NCI-H2029 treated with DMSO at 0.1 percent for 48 hours (cell line): ENCODE data around the gene CTNND1.
"Not testable (repeated sequence)": the region's sequence is repeated elsewhere in the genome, so short reads cannot be mapped to it uniquely, and the experiment has no call there.

Experiments
- DNase-seq: peaks from one replicate; lab custom pipeline; 2025; lab: John Stamatoyannopoulos, UW

CTNND1 gene

GRCh38 chr11:57792870-57793269 lies 31.3 kb downstream of the CTNND1 start:
- no peak for DNase-seq

- DNase-seq = no peak
These were observed 31.9 kb downstream of the CTNND1 start for GRCh38 chr11:57793351-57794115.

GRCh38 chr11:57798905-57799559 lies 37.4 kb downstream of the CTNND1 start:
- DNase-seq = peak; percentile 54

- DNase-seq = peak; percentile 99
These were observed 39.0 kb downstream of the CTNND1 start for GRCh38 chr11:57800444-57801182.

- no peak for DNase-seq
These were observed 39.5 kb downstream of the CTNND1 start for GRCh38 chr11:57801183-57801485.

- no peak for DNase-seq
These were observed 40.8 kb downstream of the CTNND1 start for GRCh38 chr11:57802411-57802810.

- no peak for DNase-seq
These were observed 42.9 kb downstream of the CTNND1 start for GRCh38 chr11:57804466-57804865.

- no peak for DNase-seq
These were observed 44.2 kb downstream of the CTNND1 start for GRCh38 chr11:57805780-57806179.

GRCh38 chr11:57812634-57813033 lies 51.0 kb downstream of the CTNND1 start:
- DNase-seq = no peak

GRCh38 chr11:57815476-57815875 lies 53.9 kb downstream of the CTNND1 start:
- no peak for DNase-seq

GRCh38 chr11:57815877-57816276 lies 54.3 kb downstream of the CTNND1 start:
- no peak for DNase-seq

GRCh38 chr11:57818812-57819211 lies 57.2 kb downstream of the CTNND1 start:
- DNase-seq = no peak

- no peak for DNase-seq
These were observed 57.8 kb downstream of the CTNND1 start for GRCh38 chr11:57819252-57819979.

GRCh38 chr11:57823859-57824258 lies 62.3 kb downstream of the CTNND1 start:
- DNase-seq = no peak

- DNase-seq = no peak
These were observed 73.2 kb downstream of the CTNND1 start for GRCh38 chr11:57834852-57835251.

- DNase-seq = not testable (repeated sequence)
These were observed 77.0 kb downstream of the CTNND1 start for GRCh38 chr11:57838609-57839008.

GRCh38 chr11:57842873-57843272 lies 81.3 kb downstream of the CTNND1 start:
- no peak for DNase-seq

GRCh38 chr11:57867966-57868365 lies 106.4 kb downstream of the CTNND1 start:
- DNase-seq = no peak

GRCh38 chr11:57868491-57868890 lies 106.9 kb downstream of the CTNND1 start:
- no peak for DNase-seq
